Measurements from ENCODE around the gene PLA2G12B.

PLA2G12B gene

GRCh38 chr10:72888151-72888638, 66.4 kb downstream of the PLA2G12B start:
- no peak for DNase-seq

GRCh38 chr10:72887043-72887442, 67.6 kb downstream of the PLA2G12B start:
- no peak for DNase-seq

- DNase-seq: no peak
Measured at GRCh38 chr10:72886621-72887020, 68.0 kb downstream of the PLA2G12B start.

- no peak for DNase-seq
Measured at GRCh38 chr10:72885953-72886352, 68.7 kb downstream of the PLA2G12B start.
